ENCODE results near the gene DENND2A. TPM values are rescaled to one million over a fixed set of nuclear protein-coding genes. Genes with fewer than 3 reads are reported as not detected.

DENND2A gene
- total RNA-seq, 2 experiments from 2014 or later = not detected

DNA sequence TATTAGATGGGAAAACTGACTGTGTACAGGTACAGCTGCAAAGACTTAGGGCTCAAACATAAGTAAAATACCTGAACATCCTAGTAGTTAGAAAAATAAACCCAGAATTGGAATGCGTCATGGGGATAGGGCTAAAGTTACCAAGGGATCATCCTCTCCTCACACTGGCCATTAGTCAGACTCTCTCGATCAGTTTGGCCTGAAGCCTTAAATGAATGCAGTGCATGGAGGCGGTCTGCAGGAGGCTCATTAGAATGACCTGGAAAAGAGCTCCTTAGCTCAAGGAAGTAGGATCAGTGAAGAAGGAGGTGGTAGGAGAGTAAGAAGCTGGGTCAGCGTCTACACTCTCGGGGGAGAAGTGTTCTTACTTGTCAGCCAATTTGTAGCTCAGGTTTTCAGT lies 35.3 kb downstream of the DENND2A start:
- Mint-ChIP-seq H3K27ac (no peak overlapping the region), H3K4me3 (no peak overlapping the region), H3K9me3 (no peaks in the 10 kb centered on the region), H3K36me3 (ENCODE audit: low read depth) (no peaks in the 10 kb centered on the region), H3K27me3 (no peaks in the 10 kb centered on the region), H3K4me1 (ENCODE audit: low read depth) (no peaks in the 10 kb centered on the region)
- DNase-seq (no peak), ATAC-seq (no peak)
- ChIA-PET POLR2A (interaction anchor here (0.6 to 1.1 kb wide), 2 partner anchors 87 to 566 kb away, joined by 3 read pairs; no protein-coding TSS in a partner anchor), CTCF (interaction anchor here (0.9 kb wide), 1 partner anchor 12 kb away, joined by 3 read pairs; no protein-coding TSS in a partner anchor)
- TF ChIP-seq, protein P1, sequence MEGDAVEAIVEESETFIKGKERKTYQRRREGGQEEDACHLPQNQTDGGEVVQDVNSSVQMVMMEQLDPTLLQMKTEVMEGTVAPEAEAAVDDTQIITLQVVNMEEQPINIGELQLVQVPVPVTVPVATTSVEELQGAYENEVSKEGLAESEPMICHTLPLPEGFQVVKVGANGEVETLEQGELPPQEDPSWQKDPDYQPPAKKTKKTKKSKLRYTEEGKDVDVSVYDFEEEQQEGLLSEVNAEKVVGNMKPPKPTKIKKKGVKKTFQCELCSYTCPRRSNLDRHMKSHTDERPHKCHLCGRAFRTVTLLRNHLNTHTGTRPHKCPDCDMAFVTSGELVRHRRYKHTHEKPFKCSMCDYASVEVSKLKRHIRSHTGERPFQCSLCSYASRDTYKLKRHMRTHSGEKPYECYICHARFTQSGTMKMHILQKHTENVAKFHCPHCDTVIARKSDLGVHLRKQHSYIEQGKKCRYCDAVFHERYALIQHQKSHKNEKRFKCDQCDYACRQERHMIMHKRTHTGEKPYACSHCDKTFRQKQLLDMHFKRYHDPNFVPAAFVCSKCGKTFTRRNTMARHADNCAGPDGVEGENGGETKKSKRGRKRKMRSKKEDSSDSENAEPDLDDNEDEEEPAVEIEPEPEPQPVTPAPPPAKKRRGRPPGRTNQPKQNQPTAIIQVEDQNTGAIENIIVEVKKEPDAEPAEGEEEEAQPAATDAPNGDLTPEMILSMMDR (IDR thresholded peaks at IDR 0.05) = no peak
- intact Hi-C loops (cut with micrococcal nuclease) = no loop called here

- no peak for ATAC-seq
- Mint-ChIP-seq H3K36me3 (ENCODE audit: low read depth) (no peaks in the 10 kb centered on the region), H3K4me3 (no peak overlapping the region), H3K27me3 (peaks cover 4% of the 10 kb centered on the region), H3K4me1 (ENCODE audit: low read depth) (no peaks in the 10 kb centered on the region), H3K9me3 (no peaks in the 10 kb centered on the region), H3K27ac (no peak overlapping the region)
- TF ChIP-seq, protein P1 (IDR thresholded peaks at IDR 0.05) = no peak
- ChIA-PET POLR2A (interaction anchor here (0.6 kb wide), 1 partner anchor 565 kb away, joined by 3 read pairs; no protein-coding TSS in a partner anchor), CTCF (interaction anchor here (0.9 kb wide), 1 partner anchor 13 kb away, joined by 3 read pairs; no protein-coding TSS in a partner anchor)
- intact Hi-C loops (cut with micrococcal nuclease) = no loop called here
- no peak for DNase-seq
Measured at GRCh38 chr7:140604760-140605159, 35.9 kb downstream of the DENND2A start.

DNA sequence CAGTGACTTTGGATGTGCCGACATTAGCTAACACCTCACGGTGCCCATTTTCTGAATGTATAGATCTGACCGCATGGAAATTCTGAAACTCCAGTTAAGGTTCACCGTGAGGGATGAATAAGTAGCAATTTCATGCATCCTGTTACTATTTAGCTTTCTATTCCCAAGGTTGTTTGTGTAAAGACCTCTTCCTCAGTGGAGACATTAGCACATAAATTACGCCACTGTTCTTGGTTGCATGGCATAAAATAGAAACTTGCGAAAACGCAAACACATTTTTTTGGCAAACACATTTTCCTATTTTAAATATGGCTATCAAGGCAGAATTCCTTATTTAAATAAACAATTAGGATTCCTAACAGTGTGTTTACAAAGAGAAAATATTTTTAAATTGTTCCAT lies 36.5 kb downstream of the DENND2A start:
- no peaks in the 10 kb centered on the region for H3K9me3 Mint-ChIP-seq
- CTCF ChIA-PET = no interaction called here
- POLR2A ChIA-PET = no interaction called here
- no peak overlapping the region for H3K27ac Mint-ChIP-seq
- no peak for ATAC-seq
- peaks cover 4% of the 10 kb centered on the region for H3K27me3 Mint-ChIP-seq
- TF ChIP-seq, protein P1 (IDR thresholded peaks at IDR 0.05) = no peak
- no peak for DNase-seq
- no peaks in the 10 kb centered on the region for H3K36me3 Mint-ChIP-seq (ENCODE audit: low read depth)
- intact Hi-C loops (cut with micrococcal nuclease) = no loop called here
- no peak overlapping the region for H3K4me3 Mint-ChIP-seq
- no peaks in the 10 kb centered on the region for H3K4me1 Mint-ChIP-seq (ENCODE audit: low read depth)

GRCh38 chr7:140601566-140602174 lies 38.9 kb downstream of the DENND2A start:
- no peaks in the 10 kb centered on the region for H3K9me3 Mint-ChIP-seq
- ChIA-PET CTCF (interaction anchor here (0.9 kb wide), 1 partner anchor 83 kb away, joined by 4 read pairs; no protein-coding TSS in a partner anchor), POLR2A (no interaction called here)
- no peak overlapping the region for H3K27ac Mint-ChIP-seq
- H3K27me3 Mint-ChIP-seq = peaks cover 6% of the 10 kb centered on the region
- H3K4me3 Mint-ChIP-seq = no peak overlapping the region
- ATAC-seq (no peak), DNase-seq (no peak)
- intact Hi-C loops (cut with micrococcal nuclease) = no loop called here
- H3K4me1 Mint-ChIP-seq (ENCODE audit: low read depth) = no peaks in the 10 kb centered on the region
- no peaks in the 10 kb centered on the region for H3K36me3 Mint-ChIP-seq (ENCODE audit: low read depth)
- TF ChIP-seq, protein P1 (IDR thresholded peaks at IDR 0.05) = no peak

DNA sequence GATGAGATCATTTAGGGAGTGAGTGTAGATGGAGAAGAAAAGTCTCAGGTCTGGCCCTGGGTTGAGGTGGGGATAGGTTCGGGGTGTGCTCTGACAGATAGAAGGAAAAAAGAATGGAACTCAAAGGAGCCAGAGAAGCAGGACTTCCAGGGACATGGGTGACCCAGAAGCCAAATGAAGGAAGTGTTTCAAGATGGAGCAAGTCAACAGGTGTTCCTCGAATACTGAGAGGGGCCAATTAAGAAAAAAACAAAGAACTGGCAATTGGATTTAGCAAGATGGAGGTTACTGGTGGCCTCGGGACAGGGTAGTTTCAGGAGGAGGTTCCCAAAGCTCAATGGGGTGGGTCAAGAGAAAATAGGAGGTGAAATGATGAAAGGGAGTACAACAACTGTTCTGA lies 40.3 kb downstream of the DENND2A start:
- CTCF ChIA-PET = no interaction called here
- TF ChIP-seq, protein P1 (IDR thresholded peaks at IDR 0.05) = no peak
- DNase-seq = no peak
- intact Hi-C loops (cut with micrococcal nuclease) = no loop called here
- POLR2A ChIA-PET = no interaction called here
- H3K27me3 Mint-ChIP-seq = peaks cover 8% of the 10 kb centered on the region
- H3K36me3 Mint-ChIP-seq (ENCODE audit: low read depth) = no peaks in the 10 kb centered on the region
- H3K4me1 Mint-ChIP-seq (ENCODE audit: low read depth) = no peaks in the 10 kb centered on the region
- ATAC-seq = no peak
- H3K4me3 Mint-ChIP-seq = no peak overlapping the region
- no peaks in the 10 kb centered on the region for H3K9me3 Mint-ChIP-seq
- H3K27ac Mint-ChIP-seq = no peak overlapping the region

All from activated CD8-positive, alpha-beta T cell treated with anti-CD3 and anti-CD28 coated beads for 36 hours (primary cell).